ENCODE measurements around the gene PEDS1.

DNA sequence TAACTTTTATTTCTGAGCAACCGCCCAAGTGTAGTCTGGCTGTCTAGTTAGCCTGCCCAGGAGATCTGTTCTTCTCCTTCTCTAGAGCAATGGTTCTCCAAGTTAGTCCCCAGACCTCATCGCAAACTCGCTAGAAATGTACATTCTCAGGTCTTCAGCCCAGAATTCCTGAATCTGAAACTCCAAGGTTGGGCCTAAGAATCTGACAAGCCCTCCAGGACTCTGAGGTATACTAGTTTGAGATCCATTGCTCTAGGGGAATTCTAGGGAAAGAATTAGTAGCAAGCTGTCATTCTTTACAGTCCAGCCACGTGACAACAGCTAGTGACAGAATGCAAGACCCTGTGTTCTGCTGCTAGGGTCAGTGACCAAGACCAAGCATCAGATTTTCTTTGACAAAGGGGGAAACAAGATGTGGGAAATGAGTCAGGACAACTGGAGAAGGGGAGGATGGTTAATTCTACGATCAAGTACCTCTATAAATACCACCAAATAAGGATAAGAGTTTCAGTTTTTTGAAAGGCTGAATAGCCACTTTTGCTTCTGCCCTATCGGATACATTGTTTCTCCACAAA, 46.4 kb downstream of the PEDS1 start:
- no peak for TF ChIP-seq POLR2AphosphoS5 (IDR thresholded peaks at IDR 0.05)
- TF ChIP-seq, protein P1, sequence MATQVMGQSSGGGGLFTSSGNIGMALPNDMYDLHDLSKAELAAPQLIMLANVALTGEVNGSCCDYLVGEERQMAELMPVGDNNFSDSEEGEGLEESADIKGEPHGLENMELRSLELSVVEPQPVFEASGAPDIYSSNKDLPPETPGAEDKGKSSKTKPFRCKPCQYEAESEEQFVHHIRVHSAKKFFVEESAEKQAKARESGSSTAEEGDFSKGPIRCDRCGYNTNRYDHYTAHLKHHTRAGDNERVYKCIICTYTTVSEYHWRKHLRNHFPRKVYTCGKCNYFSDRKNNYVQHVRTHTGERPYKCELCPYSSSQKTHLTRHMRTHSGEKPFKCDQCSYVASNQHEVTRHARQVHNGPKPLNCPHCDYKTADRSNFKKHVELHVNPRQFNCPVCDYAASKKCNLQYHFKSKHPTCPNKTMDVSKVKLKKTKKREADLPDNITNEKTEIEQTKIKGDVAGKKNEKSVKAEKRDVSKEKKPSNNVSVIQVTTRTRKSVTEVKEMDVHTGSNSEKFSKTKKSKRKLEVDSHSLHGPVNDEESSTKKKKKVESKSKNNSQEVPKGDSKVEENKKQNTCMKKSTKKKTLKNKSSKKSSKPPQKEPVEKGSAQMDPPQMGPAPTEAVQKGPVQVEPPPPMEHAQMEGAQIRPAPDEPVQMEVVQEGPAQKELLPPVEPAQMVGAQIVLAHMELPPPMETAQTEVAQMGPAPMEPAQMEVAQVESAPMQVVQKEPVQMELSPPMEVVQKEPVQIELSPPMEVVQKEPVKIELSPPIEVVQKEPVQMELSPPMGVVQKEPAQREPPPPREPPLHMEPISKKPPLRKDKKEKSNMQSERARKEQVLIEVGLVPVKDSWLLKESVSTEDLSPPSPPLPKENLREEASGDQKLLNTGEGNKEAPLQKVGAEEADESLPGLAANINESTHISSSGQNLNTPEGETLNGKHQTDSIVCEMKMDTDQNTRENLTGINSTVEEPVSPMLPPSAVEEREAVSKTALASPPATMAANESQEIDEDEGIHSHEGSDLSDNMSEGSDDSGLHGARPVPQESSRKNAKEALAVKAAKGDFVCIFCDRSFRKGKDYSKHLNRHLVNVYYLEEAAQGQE (IDR thresholded peaks at IDR 0.05; ENCODE audit: borderline replicate concordance), result no peak
